HG02678 (cell line): Measurements from ENCODE around the gene FGFR3.

Source experiments
- ATAC-seq: cut with Tn5 transposase; IDR thresholded peaks from one replicate; pipeline ENCODE4 v1.9.1; 2021; ENCODE audit warnings: mild to moderate bottlenecking, moderate library complexity; ENCODE audit not compliant: unreplicated experiment

FGFR3 gene

GRCh38 chr4:1786544-1787362 lies 6.3 kb upstream of the FGFR3 start:
- ATAC-seq: no peak

- no peak for ATAC-seq
Measured at GRCh38 chr4:1787411-1788077, 5.5 kb upstream of the FGFR3 start.

- no peak for ATAC-seq
Measured at GRCh38 chr4:1788254-1788973, 4.7 kb upstream of the FGFR3 start.

GRCh38 chr4:1789552-1789951 lies 3.5 kb upstream of the FGFR3 start:
- ATAC-seq: no peak

GRCh38 chr4:1790005-1790404 lies 3.1 kb upstream of the FGFR3 start:
- ATAC-seq: no peak

- ATAC-seq: no peak
Measured at GRCh38 chr4:1792158-1792831, 798 bp upstream of the FGFR3 start.

GRCh38 chr4:1793496-1793840 lies 375 bp downstream of the FGFR3 start:
- ATAC-seq: peak; percentile 7

GRCh38 chr4:1793940-1794808 lies 1.1 kb downstream of the FGFR3 start:
- ATAC-seq: no peak

- no peak for ATAC-seq
Measured at GRCh38 chr4:1794809-1795298, 1.8 kb downstream of the FGFR3 start.

- ATAC-seq: no peak
Measured at GRCh38 chr4:1795299-1796195, 2.5 kb downstream of the FGFR3 start.

- ATAC-seq: no peak
Measured at GRCh38 chr4:1796486-1797204, 3.6 kb downstream of the FGFR3 start.

GRCh38 chr4:1797298-1797860 lies 4.3 kb downstream of the FGFR3 start:
- no peak for ATAC-seq

- ATAC-seq: no peak
Measured at GRCh38 chr4:1797861-1798579, 4.9 kb downstream of the FGFR3 start.

GRCh38 chr4:1798580-1799386 lies 5.7 kb downstream of the FGFR3 start:
- ATAC-seq: no peak

- no peak for ATAC-seq
Measured at GRCh38 chr4:1799387-1800375, 6.6 kb downstream of the FGFR3 start.

GRCh38 chr4:1800805-1801204 lies 7.7 kb downstream of the FGFR3 start:
- ATAC-seq: no peak
